HG03135 (cell line): Measurements from ENCODE around the gene FKBP11.
"Not testable (repeated sequence)": the region's sequence is repeated elsewhere in the genome, so short reads cannot be mapped to it uniquely, and the experiment has no call there.

Source experiments
- ATAC-seq: cut with Tn5 transposase; IDR thresholded peaks from one replicate; pipeline ENCODE4 v1.9.1; 2021; ENCODE audit warnings: mild to moderate bottlenecking, moderate library complexity; ENCODE audit not compliant: unreplicated experiment

Gene FKBP11

DNA sequence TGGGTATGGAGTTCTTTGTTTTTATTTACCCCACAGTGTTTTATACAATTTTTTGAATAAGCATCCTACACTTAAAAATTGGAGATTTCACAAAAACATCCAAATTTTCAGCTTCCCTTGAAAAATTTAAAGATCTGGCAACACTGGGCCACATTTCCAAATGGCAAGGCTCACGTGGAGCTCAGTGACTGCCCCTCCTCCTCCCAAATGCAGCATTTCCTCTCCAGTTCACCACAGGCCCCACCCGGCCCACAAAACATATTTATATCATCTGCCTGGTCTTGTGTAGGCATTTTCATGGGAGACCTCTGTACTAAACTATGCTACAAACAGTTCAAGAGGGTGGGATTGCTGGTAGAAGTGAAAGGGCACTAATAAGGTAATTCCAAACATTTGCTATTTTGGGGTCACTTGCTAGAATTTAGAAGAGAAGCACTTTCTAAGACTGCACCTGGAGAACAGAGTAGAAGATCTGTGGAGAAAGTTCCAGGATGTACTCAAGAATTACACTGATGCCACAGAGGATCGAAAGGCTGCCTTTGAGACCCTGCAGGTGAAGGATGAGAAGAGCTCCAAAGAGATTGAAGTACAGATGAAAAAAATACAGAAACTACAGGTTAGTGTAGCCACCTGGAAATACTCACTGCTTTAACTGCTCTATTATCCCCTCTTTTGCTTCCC lies 7.3 kb downstream of the FKBP11 start:
- no peak for ATAC-seq

DNA sequence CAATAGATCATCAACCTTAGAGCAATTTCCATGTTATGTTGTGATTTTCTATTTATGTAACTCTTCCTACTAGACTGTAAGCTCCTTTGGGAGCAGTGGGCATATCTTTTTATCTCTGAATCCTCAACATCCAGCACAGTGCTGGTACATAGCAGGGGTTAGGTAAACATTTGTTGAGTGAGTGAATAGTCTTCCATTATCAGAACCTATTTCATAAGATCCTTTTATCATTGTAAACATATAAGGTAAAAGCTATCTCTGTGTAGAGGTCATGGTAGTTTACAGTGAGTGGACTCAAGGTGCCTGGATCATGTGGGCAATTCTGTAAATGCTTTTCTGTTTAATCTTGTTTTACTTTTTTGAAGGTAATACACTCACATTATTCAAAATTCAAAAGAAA lies 15.1 kb downstream of the FKBP11 start:
- ATAC-seq = no peak

DNA sequence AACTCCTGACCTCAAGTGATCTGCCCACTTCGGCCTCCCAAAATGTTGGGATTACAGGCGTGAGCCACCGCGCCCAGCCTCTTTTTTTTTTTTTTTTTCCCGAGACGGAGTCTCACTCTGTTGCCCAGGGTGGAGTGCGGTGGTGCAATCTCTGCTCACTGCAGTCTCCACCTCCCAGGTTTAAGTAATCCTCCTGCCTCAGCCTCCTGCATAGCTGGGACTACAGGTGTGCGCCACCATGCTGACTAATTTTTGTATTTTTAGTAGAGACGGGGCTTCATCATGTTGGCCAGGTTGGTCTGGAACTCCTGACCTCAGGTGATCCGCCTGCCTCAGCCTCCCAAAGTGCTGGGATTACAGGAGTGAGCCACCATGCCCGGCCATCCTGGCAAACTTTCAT lies 15.6 kb downstream of the FKBP11 start:
- not testable (repeated sequence) for ATAC-seq

DNA sequence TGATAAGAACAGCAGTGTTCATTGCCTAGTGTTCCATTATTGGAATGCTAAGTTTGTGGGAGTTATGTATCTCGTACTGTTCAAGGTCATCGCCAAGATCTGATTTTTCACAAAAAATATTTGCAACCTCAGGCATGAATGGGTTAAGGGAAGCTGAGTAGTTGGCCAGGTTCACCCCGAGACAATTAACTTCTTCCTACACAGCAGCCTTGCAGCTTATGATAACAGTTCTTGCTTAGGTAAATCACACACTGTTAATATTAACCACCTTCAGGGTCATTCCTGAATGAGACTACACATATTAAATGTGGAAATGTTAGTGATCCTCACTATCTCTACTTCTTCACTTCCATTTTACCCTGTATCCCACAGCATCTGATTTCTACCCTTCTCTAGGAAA lies 18.0 kb downstream of the FKBP11 start:
- no peak for ATAC-seq

DNA sequence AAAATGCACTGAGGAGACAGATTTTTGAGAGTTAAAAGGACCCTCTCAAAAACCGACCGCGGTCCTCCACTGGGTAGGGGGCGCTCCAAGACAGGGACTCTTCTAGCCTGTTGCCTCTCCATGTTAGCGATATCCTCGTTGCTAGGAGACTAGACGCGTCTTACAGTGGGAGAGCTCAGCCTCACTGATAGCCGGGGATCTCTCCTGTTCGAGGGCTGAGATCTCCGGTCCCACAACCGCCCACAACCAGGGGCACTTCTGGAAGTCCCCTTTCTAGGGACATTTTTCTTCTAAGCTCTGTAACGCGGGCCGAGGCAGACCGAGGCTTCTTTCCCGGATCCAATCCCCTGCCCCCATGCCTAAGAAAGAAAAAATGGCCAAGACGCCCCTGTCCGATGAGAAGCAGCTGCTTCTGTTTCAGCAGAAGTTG lies 21.3 kb downstream of the FKBP11 start:
- ATAC-seq = peak; percentile 91

DNA sequence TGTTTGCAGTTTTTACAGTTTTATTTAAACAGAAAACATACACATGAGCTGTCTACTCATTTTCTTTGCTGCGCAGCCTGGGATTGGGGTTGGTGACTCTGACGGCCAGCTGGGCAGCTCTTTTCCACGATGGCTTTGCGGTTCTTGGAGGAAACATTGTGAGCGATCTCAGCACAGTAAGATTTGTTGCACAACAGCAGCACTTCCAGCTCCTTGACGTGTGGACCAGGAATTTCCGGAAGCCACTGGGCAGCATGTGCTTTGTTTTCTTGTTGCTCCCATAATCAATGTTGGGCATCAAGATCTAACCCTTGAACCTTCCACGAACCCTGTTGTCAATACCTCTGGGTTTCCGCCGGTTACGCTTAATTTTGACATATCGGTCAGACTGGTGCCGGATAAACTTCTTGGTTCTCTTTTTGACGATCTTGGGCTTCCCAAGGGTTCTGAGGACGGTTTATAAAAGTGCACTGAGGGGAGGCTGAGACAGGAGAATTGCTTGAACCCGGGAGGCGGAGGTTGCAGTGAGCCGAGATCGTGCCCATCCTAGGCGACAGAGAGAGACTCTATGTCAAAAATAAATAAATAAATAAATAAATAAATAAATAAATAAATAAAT lies 21.8 kb downstream of the FKBP11 start:
- no peak for ATAC-seq

DNA sequence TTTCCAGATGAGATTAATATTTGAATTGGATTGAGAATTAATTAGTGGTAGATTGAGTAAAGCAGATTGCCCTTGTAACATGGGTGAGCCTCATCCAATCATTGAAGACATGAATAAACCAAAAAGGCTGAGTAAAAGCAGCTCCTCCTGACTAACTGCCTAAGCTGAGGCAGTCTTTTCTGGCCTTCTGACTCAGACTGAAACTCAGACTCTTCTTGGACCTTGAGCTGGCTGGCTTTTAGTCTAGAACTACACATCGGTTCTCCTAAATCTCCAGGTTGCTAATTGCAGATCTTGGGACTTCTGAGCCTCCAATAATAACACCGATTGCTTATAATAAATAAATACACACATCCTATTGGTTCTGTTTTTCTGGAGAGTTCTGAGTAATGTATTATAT lies 24.0 kb downstream of the FKBP11 start:
- ATAC-seq = no peak

DNA sequence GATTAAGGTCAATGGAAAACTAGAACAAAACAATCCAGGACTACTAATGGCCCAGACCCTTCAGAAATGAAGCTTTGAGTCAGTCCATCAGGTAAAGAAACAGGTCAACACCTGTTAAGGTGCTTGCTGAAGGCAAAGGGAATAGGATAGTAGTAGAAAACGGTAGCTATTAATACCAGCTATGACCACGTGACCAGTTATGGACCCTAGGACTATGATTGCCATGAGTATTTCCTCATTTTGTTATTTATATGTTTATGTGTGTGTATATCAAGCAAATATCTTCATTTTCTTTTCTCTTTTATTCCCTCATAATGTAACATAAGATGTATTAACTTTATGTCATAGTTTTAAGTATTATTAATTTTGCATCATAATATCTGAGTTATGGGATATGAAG lies 25.6 kb downstream of the FKBP11 start:
- no peak for ATAC-seq

DNA sequence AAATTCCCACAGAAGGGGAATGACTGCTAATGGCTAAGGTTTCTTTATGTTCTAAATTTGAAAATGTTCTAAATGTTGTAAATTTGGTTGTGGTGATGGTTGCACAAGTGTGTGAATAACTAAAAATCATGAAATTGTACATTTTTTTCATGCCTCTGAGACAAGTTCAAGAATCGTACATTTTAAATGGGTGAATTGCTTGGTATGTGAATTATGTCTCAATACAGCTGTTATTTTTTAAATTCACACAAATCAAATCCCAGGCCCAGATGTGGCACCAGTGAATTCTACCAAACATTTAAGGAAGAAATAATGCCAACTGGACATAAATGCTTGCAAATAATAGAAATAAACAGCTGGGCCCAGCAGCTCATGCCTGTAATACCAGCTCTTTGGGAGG lies 31.0 kb downstream of the FKBP11 start:
- no peak for ATAC-seq

DNA sequence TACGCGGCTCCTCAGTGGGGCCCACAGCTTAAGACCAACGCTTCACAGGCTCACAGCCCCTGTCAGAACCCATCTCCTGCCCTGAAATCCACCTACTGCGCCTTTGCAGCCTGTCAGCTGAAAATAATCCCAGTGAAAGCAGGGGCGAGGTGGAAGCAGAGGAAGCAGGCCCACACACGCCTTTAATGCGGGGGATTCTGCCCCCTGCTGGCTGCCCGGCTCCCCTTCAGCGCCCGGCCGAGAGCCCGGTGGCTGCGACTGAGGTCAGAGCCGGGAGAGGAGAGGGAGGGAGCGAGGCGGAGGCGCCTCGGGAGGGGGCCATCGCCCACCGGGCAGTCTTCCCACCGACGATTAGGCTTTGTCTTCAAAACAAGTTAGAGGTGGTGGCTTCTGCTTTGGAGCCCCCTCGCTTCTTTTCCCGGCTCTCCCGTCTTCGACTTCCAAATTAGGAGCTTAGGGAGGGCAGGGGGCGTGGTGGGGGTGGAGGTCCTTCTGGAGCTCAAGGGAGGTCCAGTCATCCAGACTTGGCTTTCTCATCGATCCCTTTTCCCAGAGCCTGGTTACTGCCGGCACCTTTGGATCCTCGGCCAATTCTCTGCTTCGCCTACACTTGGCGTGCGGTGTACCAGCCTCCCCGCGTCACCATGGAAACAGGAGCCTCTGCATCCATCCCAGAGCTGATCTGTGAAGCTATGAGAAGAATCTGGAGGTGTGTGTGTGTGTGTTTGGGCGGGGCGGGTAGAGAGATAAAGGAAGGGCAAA lies 34.5 kb downstream of the FKBP11 start:
- ATAC-seq = peak; percentile 66

DNA sequence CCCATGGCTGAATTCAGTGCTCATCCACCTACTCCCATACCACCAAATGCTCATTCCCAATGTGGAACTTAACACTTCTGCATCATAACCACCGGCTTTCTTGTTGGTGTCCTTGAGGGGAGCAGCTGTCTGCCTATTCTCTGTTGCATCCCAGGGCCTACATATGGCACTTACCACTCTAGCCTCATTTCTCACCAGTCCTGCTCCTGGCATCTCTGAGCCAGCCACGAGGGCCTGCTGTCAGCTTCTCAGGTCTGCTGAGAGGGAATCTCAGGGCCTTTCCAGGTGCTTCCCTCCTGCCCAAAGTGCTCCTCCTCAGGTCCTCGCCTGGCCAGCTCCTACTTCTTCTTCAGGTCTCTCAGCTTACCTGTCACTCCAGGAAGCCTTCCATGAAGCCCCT lies 35.6 kb downstream of the FKBP11 start:
- ATAC-seq = no peak

DNA sequence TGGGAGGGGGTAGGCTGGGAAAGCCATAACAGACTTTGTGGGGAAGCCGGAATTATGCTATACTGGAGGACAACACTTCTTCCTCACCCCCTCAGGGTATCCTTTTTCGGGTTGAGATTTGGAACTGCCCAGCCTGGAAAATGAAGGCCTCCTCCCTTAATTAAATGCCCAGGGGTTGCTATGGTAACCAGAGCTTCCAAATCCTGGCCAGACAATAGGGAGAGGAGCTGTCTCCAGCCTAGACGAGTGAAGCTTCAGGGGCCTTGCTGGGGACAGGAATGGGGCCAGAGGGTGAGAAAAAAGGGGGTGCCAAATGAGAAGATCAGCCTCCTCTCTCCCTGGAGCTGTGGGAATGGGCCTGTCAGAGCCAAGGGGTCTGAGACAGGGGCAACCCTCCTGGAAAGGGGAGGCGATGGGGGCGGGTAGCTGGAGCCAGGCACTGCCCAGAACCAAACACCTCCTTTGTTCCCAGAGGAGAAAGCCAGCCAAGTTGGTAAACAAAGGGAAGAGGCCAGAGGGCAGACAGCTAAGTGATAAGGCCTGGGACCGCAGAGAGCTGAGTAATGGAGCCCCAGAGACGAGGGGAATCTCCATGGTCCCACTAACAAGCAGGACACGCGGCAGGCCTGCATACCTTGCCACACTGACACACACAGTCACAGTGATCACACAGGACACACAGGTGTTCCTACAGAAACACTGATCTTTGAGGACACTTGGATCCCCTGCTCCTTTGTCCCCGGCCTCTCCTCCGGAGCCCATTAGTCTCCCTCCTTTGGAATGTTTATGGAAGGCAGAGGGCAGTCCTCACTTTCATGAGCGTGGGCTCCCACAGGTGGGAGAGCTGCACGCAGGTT lies 41.8 kb downstream of the FKBP11 start:
- no peak for ATAC-seq

DNA sequence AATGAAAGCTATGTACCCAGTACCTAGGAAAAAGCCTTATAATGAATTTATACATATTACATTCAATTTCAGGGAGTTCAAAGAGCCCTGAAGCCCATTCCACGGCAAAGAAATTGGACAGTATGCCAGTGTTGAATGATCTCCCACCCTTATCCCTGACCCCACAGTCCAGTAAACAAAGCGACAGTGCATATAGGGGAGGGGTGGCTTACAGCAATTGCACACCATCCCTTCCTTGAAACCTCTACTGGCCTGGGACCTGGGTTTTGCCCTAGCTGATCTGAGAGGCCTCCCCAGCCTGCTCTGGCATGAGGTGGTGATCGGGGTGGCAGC lies 42.4 kb downstream of the FKBP11 start:
- ATAC-seq = no peak

DNA sequence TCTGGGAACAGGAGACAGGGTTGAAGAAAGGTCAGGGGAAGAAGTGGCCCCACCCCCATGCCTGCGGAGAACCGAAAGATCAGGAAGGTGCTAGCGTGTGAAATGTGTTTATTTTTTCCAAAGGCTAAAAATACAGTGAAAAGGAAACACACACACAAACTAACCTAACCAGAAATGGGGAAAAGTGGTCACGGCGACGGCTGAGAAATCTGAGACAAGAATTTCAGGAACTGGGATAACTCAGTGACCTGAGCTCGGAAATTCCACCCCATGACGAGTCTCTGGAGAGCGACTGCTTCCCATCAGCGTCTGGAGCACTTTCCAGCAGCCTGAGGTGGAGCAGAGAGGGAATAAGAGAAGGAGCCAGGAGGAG lies 43.0 kb downstream of the FKBP11 start:
- ATAC-seq = no peak

DNA sequence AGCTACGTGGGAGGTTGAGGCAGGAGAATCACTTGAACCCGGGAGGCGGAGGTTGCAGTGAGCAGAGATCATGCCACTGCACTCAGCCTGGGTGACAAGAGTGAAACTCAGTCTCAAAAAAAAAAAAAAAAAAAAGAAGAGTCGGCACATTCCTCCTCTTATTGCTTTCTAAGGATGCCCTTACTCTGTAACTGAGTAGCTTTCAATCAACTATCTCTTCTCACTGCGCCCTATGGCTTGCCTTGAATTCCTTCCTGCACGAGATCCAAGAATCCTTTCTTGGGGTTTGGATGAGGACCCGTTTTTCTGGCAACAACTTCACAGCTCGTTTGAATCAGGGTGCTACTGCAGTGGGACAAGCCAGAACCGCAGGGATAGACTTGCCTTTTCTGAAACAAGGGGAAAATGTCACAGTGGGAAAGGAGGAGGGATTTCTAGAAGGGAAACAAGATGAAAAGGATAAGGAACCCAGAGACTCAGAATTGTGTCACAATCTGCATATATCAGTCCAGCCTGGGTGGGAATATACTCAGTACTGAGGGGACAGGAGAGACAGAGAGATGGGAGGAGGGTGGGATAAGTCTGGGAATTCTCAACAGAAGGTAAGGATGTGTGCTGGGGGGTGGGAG lies 43.5 kb downstream of the FKBP11 start:
- ATAC-seq = no peak

DNA sequence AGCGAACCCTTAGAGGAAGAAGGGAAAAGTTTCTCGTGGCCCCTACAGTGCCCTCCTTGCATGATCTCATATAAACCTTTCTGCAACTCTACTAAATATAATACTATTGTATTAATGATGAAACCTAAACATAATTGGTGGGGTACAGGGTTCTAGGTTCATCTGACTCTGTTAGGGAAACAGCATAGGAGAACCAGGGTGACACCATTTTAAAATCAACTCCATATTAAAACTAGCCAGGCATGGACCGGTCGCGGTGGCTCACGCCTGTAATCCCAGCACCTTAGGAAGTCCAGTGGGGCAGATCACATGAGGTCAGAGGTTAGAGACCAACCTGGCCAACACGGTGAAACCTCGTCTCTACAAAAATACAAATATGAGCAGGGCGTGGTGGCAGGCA lies 44.6 kb downstream of the FKBP11 start:
- ATAC-seq = no peak

DNA sequence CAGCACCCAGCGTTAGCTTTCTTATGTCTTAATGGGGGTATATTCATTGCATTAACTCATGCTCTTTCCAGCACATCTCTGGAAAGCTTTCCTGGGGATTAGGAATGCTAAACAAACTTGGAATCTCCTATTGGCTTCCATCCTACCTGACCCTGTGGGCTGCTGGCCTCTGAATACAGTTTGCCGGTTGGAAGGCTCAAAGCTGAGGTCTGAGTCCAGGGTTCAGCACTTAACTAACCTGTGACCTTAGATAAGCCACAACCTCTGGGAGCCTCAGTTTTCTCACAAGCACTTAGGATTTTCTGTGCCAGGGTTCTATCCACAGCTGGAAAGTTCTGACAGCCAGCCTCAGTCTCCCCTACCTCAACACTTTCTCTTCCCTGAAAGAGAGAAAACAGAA lies 46.7 kb downstream of the FKBP11 start:
- ATAC-seq = no peak

DNA sequence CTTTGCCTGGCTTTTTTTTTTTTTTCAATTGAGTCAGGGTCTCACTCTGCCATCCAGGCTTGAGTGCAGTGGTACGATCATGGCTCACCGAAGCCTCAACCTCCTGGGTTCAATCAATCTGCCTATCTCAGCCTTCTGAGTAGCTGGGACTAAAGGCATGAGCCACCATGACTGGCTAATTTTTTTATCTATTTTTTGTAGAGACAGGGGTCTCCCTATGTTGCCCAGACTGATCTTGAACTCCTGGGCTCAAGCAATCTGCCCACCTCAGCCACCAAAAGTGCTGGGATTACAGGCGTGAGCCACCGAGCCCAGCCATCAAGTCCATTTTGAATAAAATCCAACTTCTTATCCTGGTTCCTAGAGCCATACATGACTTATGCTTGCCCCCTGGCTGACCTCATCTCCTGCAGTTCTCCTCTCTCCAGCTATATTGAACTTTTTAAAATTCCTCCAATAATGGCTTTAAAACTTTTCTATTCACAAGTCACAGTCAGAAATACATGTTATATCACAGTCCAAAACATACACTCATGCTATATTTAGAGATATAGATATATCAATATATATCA lies 49.3 kb downstream of the FKBP11 start:
- ATAC-seq = no peak

DNA sequence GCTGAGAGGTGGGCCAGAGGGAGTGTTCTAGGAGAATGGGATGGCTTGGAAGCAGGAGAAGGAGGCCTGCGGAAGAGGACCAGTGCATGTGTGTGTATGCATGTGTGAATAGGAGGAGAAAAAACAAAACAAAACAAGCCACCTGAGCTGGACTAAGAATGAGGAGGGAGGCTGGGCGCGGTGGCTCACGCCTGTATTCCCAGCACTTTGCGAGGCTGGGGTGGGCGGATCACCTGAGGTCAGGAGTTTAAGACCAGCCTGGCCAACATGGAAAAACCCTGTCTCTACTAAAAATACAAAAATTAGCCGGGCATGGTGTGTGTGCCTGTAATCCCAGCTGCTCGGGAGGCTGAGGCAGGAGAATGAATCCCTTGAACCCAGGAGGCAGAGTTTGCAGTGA lies 51.8 kb downstream of the FKBP11 start:
- ATAC-seq = not testable (repeated sequence)

DNA sequence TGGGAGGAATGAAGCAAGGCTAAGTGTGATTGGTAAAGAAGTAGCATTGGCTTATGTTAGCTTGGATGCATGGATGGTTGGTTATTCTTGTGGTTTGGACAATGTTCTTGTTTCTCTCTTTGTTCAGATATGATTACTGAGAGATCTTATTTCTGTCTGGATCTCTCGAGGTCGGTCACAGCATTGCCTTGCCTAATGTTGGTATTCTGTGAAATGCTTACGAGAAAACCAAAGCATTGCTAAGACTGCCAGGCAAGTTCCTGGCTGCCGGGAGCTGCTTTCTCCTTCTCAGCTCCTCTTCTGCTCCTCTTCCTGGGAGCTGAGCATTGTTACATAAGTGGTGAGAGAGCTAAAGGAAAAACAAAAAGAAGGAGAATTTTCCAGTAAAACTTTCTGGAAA lies 52.2 kb downstream of the FKBP11 start:
- no peak for ATAC-seq
